WERI-Rb-1 (cell line): ENCODE measurements around the gene ZNF484.
A peak's percentile ranks its signal among the peaks of the same experiment; 100 is the strongest.
"Not testable (repeated sequence)": the region's sequence is repeated elsewhere in the genome, so short reads cannot be mapped to it uniquely, and the experiment has no call there.

Experiments used
- DNase-seq: peaks from one replicate; pipeline ENCODE4 v3.0.0-alpha.2; 2020
- H3K27ac ChIP-seq: fragments of 250-450 bp; sonication (Bioruptor Pico); 2 replicates; pipeline ENCODE4 v1.5.1; 2020; ENCODE audit warnings: mild to moderate bottlenecking, moderate library complexity
- H3K27me3 ChIP-seq: fragments of 250-450 bp; sonication (Bioruptor Pico); 2 replicates; pipeline ENCODE4 v1.5.1; 2021; ENCODE audit warnings: mild to moderate bottlenecking, low read depth, moderate library complexity; ENCODE audit not compliant: insufficient read depth, severe bottlenecking
- H3K36me3 ChIP-seq: fragments of 250-450 bp; sonication (Bioruptor Pico); 2 replicates; pipeline ENCODE4 v1.5.1; 2020; ENCODE audit warnings: mild to moderate bottlenecking, moderate library complexity
- H3K4me3 ChIP-seq: 2 replicates; pipeline ENCODE4 v1.5.1; 2011; ENCODE audit warnings: low read depth, mild to moderate bottlenecking, control low read depth, low read length
- H3K9me3 ChIP-seq: fragments of 250-450 bp; sonication (Bioruptor Pico); 2 replicates; pipeline ENCODE4 v1.5.1; 2021; ENCODE audit warnings: mild to moderate bottlenecking, moderate library complexity; ENCODE audit not compliant: severe bottlenecking
- TF ChIP-seq, protein P1 (sequence below): IDR thresholded peaks from 2 replicates; pipeline ENCODE4 v1.5.1; 2011; ENCODE audit warnings: low read depth, mild to moderate bottlenecking, control low read depth, inconsistent platforms, low read length

ZNF484 gene

DNA sequence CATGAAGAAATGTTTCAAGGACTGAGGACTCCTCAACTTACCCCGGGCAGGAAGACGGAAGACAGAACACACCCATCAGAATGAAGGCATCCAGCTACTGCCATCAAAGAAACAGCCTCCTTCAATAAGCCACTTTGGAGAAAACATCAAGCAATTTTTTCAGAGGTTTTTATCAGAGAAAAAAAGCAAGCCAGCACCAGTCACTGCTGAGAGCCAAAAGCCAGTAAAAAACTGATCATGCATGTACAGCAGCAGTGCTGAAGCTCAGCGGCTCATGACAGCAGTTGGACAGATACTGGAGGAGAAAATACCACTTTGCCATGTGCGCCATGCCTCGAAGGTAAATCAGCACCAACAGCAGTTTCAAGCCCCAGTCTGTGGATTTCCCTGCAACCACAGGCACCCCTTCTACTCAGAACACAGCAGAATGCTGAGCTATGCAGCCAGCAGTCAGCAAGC is 10.1 kb upstream of the ZNF484 start:
- Histone ChIP-seq H3K4me3 (no peak overlapping the region), H3K9me3 (no peaks in the 10 kb centered on the region), H3K27ac (no peak overlapping the region), H3K27me3 (no peaks in the 10 kb centered on the region), H3K36me3 (no peaks in the 10 kb centered on the region)
- TF ChIP-seq, protein P1, sequence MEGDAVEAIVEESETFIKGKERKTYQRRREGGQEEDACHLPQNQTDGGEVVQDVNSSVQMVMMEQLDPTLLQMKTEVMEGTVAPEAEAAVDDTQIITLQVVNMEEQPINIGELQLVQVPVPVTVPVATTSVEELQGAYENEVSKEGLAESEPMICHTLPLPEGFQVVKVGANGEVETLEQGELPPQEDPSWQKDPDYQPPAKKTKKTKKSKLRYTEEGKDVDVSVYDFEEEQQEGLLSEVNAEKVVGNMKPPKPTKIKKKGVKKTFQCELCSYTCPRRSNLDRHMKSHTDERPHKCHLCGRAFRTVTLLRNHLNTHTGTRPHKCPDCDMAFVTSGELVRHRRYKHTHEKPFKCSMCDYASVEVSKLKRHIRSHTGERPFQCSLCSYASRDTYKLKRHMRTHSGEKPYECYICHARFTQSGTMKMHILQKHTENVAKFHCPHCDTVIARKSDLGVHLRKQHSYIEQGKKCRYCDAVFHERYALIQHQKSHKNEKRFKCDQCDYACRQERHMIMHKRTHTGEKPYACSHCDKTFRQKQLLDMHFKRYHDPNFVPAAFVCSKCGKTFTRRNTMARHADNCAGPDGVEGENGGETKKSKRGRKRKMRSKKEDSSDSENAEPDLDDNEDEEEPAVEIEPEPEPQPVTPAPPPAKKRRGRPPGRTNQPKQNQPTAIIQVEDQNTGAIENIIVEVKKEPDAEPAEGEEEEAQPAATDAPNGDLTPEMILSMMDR: no peak
- DNase-seq: no peak

DNA sequence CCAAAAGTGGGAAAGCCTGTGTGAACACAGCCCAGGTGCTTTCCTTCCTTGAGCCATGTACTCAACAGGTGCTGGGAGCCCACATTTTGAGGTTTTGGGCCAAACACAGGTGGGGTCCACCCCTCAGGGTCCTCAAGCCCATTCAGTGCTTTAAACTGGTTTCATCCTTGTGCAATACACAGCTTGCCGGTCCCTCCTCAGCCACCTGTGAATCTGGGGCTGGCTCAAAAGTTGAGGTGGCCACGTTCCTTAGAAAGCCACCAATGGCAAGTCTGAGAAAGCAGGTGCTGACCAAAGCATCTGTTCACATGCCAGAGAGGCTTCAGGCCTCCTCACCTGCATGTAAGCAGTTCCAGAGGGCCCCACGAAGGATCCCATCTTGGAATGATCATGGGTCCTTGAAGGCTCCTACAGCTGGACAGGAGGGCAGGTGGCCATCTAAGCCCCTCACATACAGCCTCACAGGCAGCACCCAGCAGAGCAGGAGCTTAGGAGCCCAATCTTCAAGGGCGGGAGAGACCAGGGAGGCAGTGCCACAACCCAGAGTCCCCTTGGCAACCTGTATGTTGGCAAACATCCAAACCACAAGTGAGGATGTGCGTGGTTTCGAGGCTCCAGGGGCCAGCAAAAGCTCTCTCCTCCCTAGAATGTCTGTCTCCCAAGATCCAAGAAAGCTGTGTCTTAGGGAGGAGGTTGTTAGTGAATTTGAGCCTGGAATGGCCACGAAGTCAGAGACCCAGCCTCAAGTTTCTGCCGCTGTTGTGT is 9.2 kb upstream of the ZNF484 start:
- not testable (repeated sequence) for DNase-seq, H3K36me3 ChIP-seq, H3K9me3 ChIP-seq, H3K27me3 ChIP-seq, H3K4me3 ChIP-seq, H3K27ac ChIP-seq

DNA sequence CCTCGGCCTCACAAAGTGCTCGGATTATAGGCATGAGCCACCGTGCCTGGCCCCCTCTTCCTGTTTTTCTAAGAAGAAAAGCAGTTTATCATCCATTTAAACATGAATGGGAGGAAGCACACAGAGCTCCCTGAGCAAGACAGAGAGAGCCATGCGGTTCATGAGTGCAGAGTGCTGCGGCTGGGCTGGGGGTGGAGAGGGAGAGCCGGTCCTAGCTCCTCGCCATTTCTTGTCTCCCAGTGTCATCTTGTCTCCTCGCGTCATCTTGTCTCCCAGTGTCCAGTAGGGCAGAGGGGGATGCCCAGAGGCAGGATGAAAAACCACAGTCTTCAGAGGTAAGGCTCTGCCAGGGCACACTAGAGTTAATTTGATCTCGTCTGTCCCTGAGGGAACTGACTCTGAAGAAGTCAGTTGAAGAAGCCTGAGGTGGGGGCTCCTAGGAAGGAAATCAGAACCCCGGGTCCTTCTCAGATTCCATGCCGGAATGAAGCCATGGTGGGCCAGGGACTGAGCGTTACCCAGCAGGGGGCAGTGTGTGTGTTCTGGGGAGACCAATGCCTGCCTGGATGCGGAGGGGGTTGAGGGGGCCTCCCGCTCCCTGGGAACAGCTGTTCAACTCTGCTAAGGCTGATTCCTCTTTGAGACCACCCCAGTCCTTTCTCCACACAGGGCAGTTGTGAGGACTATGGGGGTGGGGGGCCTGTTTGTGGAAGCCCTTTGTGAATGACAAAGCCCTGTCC is 6.0 kb upstream of the ZNF484 start:
- not testable (repeated sequence) for H3K36me3 ChIP-seq
- DNase-seq: peak; percentile 14
- TF ChIP-seq, protein P1: 0 out of 2 replicates have a peak, but pooled peaks have one; percentile 21

DNA sequence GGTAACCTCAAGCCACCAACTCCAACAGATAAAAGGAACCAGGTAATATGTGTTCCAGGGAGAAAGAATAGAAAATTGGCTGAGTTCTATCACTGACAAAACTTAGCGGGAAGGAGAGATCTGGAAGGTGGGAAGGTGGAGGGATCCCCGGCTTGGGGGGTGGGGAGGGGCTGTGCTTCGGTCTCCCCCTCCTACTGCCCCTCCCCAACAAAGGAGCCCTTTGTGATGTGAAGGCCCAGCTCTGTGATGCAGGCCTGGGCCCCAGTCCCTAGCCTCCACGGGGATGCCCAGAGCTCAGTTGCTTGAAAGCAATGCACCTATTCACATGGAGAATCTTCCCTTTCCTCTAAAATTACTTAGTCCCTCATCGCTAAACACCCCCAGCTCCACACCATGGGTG is 4.4 kb upstream of the ZNF484 start:
- Histone ChIP-seq H3K27ac (no peak overlapping the region), H3K36me3 (no peaks in the 10 kb centered on the region), H3K9me3 (no peaks in the 10 kb centered on the region), H3K4me3 (no peak overlapping the region), H3K27me3 (no peaks in the 10 kb centered on the region)
- TF ChIP-seq, protein P1: no peak
- DNase-seq: no peak

More for the DNA sequence above, 6.0 kb upstream of the ZNF484 start:
- not testable (repeated sequence) for H3K27ac ChIP-seq, H3K4me3 ChIP-seq, H3K9me3 ChIP-seq, H3K27me3 ChIP-seq

DNA sequence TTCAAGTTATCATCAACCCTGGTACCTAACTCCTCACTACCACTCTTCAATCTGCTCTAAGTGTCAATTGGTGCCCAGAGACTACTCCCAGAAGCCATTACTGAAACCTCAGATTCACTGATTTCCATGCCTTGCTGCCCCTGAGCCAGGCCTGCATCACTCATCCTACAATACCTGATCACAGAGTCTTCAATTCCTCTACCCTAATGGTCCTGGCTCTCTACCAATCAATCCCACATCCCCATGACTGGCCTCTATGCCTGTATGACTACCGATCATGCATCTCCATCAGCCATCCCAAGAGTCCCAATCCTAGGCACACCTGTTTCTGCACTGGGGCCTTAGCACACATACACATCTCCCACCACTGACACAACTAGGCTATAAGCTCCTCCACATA is 2.5 kb downstream of the ZNF484 start:
- no peaks in the 10 kb centered on the region for H3K9me3 ChIP-seq

DNA sequence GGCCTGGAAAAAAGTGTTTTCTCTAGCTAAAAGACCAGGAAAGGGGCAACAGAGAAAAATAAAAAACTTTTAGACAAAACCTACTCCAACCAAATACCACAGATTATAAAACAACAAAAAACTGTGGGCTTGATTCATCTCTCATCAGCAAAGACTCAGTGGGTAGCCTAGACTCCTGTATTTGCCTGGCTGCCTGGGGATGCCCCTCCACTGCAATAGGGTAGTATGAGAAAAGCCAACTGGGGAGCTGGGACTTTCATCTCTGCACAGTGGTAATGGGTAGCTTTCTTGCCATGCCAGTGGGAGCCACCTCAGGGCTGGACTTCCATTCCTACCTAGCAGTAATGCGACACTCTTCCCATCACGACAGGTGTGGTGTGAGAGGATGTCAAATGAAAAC is 7.5 kb downstream of the ZNF484 start:
- DNase-seq: no peak
- TF ChIP-seq, protein P1: no peak
- Histone ChIP-seq H3K4me3 (no peak overlapping the region), H3K36me3 (peaks cover 12% of the 10 kb centered on the region), H3K9me3 (no peaks in the 10 kb centered on the region), H3K27me3 (no peaks in the 10 kb centered on the region), H3K27ac (no peak overlapping the region)

More for the DNA sequence above, 2.5 kb downstream of the ZNF484 start:
- Histone ChIP-seq H3K4me3 (no peak overlapping the region), H3K27me3 (no peaks in the 10 kb centered on the region), H3K27ac (no peak overlapping the region), H3K36me3 (no peaks in the 10 kb centered on the region)
- DNase-seq: no peak
- TF ChIP-seq, protein P1: no peak

DNA sequence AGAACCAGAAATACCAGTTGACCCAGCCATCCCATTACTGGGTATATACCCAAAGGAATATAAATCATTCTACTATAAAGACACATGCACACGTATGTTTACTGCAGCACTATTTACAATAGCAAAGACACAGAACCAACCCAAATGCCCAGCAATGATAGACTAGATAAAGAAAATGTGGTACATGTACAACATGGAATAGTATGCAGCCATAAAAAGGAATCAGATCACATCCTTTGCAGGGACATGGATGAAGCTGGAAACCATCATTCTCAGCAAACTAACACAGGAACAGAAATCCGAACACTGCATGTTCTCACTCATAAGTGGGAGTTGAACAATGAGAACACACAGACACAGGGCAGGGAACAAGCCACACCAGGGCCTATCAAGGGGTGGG is 11.2 kb downstream of the ZNF484 start:
- H3K4me3 ChIP-seq, H3K27ac ChIP-seq, DNase-seq, H3K9me3 ChIP-seq, H3K27me3 ChIP-seq: not testable (repeated sequence)
- peaks cover 12% of the 10 kb centered on the region for H3K36me3 ChIP-seq
